HG03469 (cell line): ENCODE measurements around the gene PARP3.

Source experiments
- ATAC-seq: cut with Tn5 transposase; IDR thresholded peaks from one replicate; pipeline ENCODE4 v1.9.1; 2021; ENCODE audit warnings: mild to moderate bottlenecking, moderate library complexity, moderate number of reproducible peaks; ENCODE audit not compliant: unreplicated experiment

PARP3 gene

GRCh38 chr3:51947215-51947900, 5.2 kb downstream of the PARP3 start:
- ATAC-seq: no peak

- ATAC-seq: no peak
Observed at GRCh38 chr3:51948016-51948580, 5.9 kb downstream of the PARP3 start.

- no peak for ATAC-seq
Observed at GRCh38 chr3:51949121-51949520, 7.0 kb downstream of the PARP3 start.

GRCh38 chr3:51950899-51951298, 8.7 kb downstream of the PARP3 start:
- no peak for ATAC-seq

- no peak for ATAC-seq
Observed at GRCh38 chr3:51953445-51953844, 11.3 kb downstream of the PARP3 start.

- no peak for ATAC-seq
Observed at GRCh38 chr3:51954105-51954504, 11.9 kb downstream of the PARP3 start.

GRCh38 chr3:51954713-51955112, 12.6 kb downstream of the PARP3 start:
- no peak for ATAC-seq

GRCh38 chr3:51955175-51955892, 13.2 kb downstream of the PARP3 start, which contains the start of gene GPR62:
Gene GPR62, plus strand, starts transcription at chr3:51955381. Its CDS starts 272 bp downstream, at chr3:51955653.
- ATAC-seq: no peak

- no peak for ATAC-seq
Observed at GRCh38 chr3:51955893-51956770, 14.0 kb downstream of the PARP3 start.

- no peak for ATAC-seq
Observed at GRCh38 chr3:51957520-51958205, 15.5 kb downstream of the PARP3 start.

GRCh38 chr3:51958603-51959521, 16.7 kb downstream of the PARP3 start:
- ATAC-seq: no peak

- no peak for ATAC-seq
Observed at GRCh38 chr3:51959651-51960050, 17.5 kb downstream of the PARP3 start.

GRCh38 chr3:51960386-51960785, 18.2 kb downstream of the PARP3 start:
- ATAC-seq: no peak

GRCh38 chr3:51961011-51961410, 18.8 kb downstream of the PARP3 start:
- ATAC-seq: no peak

- ATAC-seq: no peak
Observed at GRCh38 chr3:51961602-51962569, 19.7 kb downstream of the PARP3 start.

GRCh38 chr3:51962854-51963530, 20.8 kb downstream of the PARP3 start:
- no peak for ATAC-seq

GRCh38 chr3:51963951-51964451, 21.8 kb downstream of the PARP3 start:
- no peak for ATAC-seq

- no peak for ATAC-seq
Observed at GRCh38 chr3:51964521-51964920, 22.4 kb downstream of the PARP3 start.
